ENCODE results near the gene KHDC4.
"Not testable (repeated sequence)": the region's sequence is repeated elsewhere in the genome, so short reads cannot be mapped to it uniquely, and the experiment has no call there.

KHDC4 gene

DNA sequence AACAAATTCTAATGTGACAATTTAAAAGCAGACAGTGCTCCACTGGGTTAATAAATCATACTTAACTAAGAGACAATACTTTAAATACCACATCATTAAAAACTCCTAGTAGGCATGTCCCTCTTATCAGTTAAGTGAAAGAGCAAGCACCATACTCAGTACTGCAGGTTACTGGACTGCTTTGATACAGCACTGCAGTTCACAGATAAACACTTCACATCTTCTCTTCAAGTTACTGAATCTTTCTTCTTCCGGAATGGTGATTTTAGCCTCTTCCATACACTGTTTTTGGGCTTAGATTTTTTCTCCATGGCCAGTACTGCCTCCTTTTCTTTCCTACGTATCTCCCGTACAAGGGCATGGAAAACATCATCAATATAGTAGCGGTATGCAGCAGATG, 34.1 kb downstream of the KHDC4 start:
- DNase-seq (ENCODE audit: low read depth in 2 of 2): no peak

DNA sequence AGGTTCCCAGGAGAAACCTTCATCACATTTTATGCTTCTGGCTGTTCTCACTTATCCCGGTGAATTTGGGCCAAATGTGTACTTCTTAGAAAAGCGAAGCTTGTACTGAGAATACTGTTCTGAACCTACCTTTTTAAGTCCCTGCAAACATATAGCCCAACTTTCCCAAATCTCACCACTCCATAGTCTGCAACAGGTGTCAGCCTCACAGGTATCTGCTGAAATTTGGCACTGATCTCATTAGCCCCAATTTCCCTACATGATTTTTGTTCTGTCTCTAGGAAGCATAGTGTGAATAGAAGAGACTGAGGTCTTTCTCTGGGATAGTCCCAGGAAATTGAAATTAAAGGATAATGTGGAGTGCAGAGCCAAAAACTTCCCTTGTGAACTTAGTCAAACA, 34.5 kb downstream of the KHDC4 start:
- no peak for DNase-seq (ENCODE audit: low read depth in 2 of 2)

DNA sequence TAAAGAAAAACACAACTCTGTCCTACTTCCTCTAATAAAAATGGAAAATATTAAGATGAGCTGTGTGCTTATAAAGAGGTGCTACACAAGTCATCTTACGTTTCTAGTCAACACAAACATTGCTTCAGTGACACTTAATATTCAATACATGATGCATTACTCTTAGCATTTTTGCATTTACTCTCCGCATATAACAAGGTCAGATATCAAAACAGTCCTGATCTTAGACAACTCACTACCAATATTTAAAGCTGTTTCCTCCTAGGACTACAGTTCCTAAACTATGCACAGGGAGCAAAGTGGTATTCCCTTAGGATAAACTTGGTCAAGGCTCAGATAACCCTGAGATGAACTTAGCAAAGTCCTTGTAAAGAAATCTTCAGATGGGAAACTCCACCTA, 35.3 kb downstream of the KHDC4 start:
- no peak for DNase-seq (ENCODE audit: low read depth in 2 of 2)

DNA sequence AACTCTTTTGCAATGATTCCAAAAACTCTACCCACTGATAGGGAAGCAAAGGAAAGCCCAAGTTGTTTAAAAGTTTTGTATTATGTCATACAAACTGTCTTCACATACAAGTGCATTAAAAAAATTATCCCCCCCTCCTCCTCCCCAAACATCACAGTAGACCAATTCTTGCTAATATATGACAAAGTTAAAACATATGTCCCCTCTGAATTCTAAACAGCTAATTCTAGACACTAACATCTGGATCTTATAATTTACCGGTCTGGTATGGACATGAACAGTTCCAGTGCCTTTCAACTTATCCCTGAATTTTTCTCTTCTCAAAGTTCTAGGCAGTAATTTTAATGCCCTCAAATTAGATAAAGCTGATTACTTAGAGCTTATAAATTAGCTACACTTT, 36.5 kb downstream of the KHDC4 start:
- DNase-seq (ENCODE audit: low read depth in 2 of 2): no peak

DNA sequence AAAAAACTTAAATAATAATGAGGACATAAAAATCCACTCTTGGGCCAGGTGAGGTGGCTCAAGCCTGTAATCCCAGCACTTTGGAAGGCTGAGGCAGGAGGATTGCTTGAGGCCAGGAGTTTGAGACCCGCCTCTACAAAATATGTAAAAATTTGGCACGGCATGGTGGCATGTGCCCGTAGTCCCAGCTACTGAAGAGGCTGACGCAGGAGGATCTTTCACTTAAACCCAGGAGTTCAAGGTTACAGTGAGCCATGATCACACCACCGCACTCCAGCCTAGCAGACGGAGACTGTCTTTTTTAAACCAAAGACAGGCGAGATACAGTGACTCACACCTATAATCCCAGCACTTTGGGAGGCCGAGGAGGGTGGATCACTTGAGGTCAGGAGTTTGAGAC, 37.7 kb downstream of the KHDC4 start:
- DNase-seq (ENCODE audit: low read depth in 2 of 2): not testable (repeated sequence)

DNA sequence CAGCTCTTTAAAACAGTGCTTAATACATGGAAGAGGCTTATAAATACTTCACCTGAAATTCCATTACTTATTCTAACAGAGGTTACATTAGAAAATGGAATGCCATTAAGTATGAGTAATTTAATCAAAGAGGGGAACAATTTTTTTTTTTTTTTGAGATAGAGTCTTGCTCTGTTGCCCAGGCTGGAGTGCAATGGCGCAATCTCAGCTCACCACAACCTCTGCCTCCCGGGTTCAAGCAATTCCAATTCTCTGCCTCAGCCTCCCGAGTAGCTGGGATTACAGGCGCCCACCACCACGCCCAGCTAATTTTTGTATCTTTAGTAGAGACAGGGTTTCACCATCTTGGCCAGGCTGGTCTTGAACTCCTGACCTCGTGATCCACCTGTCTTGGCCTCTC, 38.6 kb downstream of the KHDC4 start:
- DNase-seq (ENCODE audit: low read depth in 2 of 2): not testable (repeated sequence)

DNA sequence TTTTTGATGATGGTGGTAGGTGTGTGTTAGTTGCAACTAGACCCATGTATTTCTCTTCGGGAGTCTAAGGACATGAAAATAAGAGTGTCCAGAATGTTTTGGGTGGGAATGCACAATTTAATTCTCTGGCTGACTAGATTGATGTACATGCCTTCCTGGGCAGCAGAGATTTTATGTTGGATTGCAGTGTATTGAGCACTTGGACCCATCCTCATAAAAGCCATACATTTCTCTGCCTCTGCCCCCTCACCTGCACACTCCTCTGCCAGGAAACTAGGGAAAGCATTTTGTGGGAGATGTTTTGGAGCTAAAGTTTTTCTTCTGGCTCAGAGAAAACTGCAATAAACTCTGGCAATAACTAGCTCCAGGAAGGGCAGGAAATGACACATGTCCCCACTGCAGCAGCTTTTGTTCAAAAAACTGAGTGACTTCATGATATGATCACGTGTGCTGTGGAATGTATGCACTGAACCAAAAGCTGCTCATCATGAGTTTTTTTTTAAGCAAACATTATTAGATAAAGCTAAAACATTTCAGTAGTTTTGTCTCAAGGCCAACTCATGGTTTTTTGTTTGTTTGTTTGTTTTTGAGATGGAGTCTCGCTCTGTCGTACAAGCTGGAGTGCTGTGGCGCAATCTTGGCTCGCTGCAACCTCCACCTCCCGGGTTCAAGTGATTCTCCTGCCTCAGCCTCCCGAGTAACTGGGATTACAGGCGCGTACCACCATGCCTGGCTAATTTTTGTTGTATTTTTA, 40.6 kb downstream of the KHDC4 start:
- no peak for DNase-seq (ENCODE audit: low read depth in 2 of 2)

DNA sequence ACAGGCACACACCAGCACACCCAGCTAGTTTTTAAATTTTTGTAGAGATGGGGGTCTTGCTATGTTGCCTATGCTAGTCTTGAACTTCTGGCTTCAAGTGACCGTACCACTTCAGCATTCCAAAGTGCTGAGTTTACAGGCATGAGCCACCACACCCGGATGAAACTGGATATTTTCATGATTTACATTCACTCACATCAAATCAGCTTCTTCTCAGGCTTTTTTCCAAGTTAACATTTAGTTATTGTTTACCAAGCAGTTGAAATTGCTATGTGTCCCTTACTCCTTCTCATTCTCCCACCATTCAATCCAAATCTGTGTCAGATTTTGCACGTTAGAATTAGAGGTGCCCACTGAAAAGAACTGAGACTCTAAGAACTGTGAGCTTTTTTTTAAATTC, 41.4 kb downstream of the KHDC4 start:
- DNase-seq (ENCODE audit: low read depth in 2 of 2): no peak

DNA sequence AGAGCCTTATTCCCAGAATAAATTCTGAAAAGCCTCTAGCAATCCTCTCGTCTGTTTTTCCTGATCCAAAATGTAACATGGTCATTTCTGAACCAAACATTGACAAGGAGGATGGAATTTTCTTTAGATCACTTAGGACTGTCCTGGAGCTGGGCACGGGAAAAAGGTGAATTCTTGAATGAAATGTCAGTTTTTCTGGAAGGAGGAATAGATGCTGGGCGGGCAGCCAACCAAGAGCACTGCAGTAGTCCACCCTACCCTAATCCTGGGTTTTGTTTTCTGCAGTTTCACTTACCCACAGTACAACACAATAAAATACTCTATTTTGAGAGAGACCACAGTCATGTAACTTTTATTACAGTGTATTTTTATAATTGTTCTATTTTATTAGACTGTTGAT, 44.0 kb downstream of the KHDC4 start:
- DNase-seq (ENCODE audit: low read depth in 2 of 2): no peak

DNA sequence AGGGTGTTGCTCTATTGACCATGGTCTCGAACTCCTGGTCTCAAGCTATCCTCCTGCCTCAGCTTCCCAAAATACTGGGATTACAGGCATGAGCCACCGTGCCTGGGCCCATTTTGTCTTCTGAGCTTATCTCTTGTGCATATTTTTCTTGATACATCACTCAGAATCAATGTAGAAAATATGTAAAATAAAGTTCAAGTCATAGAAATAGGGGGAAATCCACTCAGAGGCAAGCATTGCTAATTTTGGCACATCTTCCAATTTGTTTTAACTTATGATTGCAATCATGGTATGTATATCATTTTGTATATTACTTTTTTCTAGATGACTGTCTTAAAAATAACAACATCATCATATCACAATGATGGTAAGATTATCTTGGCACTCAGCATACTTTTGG, 44.6 kb downstream of the KHDC4 start:
- DNase-seq (ENCODE audit: low read depth in 2 of 2): no peak

DNA sequence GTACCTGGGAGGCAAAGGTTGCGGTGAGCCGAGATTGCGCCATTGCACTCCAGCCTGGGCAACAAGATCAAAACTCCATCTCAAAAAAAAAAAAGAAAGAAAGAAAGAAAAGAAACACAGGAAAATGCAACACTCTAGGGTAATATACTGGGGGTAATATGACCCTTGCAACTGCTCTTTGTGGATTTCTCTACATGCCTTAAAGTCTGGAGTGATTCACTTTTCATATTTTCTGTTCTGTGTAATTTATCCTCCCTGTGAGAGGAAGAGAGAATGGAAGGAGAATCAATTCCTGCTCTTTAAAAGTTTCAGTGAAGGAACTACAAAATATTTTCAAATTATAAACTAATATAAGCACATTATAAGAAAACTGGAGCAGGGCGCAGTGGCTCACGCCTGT, 45.7 kb downstream of the KHDC4 start:
- no peak for DNase-seq (ENCODE audit: low read depth in 2 of 2)

DNA sequence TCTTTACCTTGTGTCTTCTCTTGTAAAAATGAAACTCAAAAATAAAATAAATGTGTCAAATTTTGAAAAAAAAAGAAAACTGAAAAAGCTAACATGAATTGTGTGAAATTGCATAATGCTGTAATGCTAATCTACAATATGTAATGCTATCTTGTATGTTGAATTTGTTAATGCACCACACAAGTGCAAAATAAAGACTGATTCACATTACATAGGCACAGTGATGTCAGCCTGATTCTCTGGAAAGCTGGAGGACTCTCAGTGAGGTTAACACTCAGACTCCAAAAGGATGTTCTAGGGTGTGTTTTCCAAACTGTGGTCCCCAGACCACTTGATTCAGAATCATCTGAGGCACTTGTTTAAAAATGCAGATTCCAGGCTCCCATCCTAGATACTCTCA, 49.2 kb downstream of the KHDC4 start:
- no peak for DNase-seq (ENCODE audit: low read depth in 2 of 2)

DNA sequence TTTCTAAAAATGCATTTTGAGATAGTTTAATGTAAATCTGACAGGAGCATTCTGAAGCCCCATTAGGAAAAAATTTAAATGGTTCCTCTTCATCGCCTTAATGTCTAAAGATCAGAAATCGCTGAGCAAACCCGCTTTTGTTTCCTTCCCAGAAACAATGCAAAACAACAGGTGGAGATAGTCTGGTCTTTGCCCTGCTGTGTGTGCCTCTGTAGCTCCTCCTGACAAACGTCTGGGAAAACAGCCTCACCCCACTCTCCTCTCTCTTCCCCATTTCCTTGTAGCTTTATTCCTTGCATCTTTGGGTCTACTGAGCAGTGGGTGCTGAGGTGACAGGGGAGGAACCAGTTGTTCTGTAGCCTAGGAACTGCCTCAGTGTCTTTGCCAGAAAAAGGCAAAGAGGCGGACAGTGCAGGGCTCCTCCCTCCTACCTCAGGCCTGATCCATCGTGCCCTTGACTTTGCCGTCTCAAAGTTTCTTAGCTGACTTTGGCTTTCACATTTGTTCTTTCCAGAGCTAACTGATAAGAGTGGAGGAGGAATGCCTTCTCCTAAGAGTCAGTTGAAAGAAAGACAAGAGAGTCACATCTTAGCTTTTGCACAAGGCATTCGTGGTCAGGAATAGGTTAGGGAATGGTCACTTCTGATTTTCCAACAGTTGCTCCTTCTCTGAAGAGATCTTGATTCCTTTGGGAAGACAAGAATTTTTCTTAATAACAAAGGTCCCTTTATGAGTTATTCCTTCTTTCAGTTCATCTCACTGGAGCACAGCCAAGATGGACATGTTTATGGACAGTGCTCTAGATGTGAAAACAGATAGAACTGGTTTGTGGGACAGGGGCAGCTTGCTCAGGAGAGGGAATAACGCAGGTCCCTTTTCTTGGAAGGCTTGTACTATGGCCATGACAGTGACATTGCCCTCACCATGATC, 49.9 kb downstream of the KHDC4 start:
- DNase-seq (ENCODE audit: low read depth in 2 of 2): no peak

DNA sequence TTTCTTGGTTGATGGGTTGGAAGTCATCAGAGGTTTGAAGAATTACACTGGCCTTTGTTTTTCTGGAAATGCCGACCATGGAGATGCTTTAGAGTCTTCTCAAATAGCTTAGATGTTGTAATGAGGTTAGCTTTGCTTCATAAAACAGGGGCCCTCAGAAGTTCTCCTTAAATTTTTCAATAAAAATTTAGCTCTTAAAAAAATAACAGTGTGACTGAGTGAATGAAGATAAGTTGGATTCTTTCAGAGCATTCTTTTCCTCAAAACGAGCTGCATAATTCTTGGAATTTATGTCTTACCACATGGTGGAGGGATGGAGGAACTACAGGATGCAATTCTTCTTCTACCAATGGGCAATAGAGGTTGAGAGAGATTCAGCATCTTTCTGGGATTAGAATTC, 51.4 kb downstream of the KHDC4 start:
- no peak for DNase-seq (ENCODE audit: low read depth in 2 of 2)

DNA sequence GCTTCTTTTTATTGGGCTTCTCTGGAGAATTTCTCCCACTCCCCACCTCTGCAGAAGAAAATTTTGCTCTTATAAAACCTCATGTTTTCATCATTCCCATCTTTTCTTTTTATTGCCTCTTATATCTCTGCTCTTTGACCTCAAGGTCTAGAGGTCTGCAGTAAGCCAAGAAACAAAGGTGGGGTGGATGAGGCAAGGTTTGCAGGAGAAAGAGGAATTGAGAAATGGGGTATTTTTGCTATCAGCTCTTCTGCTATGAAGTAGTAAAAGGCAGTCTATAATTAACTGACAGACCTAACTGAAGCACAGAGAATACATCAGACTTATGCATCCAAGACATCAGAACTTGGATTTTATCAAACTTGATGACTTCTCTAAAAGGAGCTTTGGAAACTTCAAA, 52.0 kb downstream of the KHDC4 start:
- no peak for DNase-seq (ENCODE audit: low read depth in 2 of 2)

DNA sequence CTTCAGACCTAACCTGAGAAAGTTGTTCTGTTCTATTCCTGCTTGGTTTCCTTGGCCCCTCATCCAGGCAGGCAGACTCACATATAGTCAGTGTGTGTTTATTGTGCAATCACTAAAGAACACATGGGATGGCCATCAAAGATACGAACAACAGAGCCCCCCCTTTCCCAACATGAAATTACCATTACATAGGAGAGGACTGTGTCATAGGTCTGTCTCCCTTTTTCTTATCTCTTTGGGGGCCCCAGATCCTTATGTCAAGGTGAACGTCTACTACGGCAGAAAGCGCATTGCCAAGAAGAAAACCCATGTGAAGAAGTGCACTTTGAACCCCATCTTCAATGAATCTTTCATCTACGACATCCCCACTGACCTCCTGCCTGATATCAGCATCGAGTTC, 53.3 kb downstream of the KHDC4 start:
- DNase-seq (ENCODE audit: low read depth in 2 of 2): no peak

DNA sequence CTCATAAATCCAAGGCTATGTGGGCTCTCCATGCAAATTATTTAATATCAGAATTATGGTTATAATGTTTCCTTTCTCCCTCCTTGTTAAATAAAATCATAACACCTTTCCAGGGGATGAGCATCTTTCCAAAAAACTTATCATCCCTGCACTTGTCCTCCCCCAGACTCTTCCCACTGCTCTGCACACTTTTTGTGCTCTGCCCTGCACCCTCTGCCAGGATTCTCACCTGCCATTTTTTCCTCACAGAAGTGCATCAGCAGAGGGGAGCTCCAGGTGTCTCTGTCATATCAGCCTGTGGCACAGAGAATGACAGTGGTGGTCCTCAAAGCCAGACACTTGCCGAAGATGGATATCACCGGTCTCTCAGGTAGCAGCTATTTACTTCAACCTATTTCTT, 54.0 kb downstream of the KHDC4 start:
- no peak for DNase-seq (ENCODE audit: low read depth in 2 of 2)

DNA sequence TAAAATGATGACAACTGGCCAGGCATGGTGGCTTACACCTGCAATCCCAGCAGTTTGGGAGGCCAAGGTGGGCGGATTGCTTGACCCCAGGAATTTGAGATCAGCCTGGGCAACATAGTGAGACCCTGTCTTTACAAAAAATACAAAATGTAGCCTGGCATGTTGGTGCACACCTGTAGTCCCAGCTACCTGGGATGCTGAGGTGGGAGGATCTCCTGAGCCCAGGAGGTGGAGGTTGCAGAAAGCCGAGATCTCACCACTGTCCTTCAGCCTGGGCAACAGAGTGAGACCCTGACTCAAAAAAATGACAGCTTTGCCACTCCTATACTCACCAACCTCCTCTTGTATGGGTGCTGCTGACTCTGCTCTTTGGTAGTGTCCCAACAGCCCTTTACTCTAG, 56.3 kb downstream of the KHDC4 start:
- DNase-seq (ENCODE audit: low read depth in 2 of 2): no peak

DNA sequence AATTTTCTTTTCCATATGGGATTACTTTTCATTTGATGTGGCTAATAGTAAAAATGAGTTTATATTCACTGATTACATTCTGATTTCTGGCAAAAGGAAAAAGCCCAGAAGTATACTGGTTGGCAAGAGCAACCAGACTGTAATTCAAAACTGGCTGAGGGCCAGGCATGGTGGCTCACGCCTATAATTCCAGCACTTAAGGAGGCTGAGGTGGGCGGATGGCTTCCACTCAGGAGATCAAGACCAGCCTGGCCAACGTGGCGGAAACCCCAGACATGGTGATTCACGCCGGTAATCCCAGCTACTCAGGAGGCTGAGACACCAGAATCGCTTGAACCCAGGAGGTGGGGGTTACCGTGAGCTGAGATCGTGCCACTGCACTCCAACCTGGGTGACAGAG, 60.4 kb downstream of the KHDC4 start:
- no peak for DNase-seq (ENCODE audit: low read depth in 2 of 2)

DNA sequence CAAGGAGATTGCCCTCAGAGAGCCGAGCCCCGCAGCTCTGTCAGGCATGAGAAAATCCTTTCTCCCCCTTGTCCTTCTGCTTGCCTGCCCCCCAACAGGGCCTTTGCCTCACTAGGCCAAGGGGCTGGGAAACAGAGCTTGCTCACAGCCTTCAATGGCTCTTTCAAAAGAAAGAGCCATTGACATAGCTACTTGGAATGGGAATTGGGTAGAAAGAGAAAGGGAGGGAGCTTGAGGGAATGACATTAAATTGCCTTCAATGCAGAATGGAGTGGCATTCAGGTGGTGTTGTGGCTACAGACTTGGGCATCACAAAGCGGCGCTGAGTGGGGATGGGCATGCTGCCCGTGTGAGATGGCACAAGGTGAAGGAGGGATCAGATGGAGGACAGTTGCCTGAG, 61.7 kb downstream of the KHDC4 start:
- no peak for DNase-seq (ENCODE audit: low read depth in 2 of 2)

DNA sequence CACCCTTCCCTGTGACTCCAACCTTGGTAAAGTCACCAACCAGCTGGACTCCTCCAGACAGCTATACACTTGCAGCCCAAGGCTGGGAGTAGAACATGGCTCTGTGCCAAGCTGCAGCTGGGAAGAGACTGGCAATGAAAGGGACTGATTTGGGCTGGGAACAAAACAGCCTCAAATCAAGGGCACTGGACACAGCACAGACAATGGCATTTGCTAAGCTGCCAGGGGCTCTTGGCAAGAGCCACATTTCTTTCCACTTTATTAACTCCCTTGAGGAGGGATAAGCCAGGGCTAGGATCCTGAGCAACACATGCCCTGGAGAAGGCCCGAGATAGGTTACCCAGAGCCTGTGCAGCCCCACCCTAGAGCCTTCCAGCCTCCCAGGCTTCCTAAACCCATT, 62.8 kb downstream of the KHDC4 start:
- no peak for DNase-seq (ENCODE audit: low read depth in 2 of 2)

DNA sequence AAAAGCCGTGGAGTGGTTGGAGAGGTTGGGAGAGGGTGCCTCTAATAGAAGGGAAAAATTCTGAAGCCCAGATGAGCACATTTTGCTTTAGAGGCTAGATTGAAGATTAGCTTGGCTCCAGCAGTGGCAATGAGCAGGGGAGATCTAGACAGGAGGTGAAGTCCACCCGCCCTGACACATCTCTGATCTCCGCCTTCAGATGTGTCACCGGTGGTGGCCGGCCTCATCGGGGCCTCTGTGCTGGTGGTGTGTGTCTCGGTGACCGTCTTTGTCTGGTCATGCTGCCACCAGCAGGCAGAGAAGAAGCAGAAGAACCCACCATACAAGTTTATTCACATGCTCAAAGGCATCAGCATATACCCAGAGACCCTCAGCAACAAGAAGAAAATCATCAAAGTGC, 66.4 kb downstream of the KHDC4 start:
- DNase-seq (ENCODE audit: low read depth in 2 of 2): no peak

DNA sequence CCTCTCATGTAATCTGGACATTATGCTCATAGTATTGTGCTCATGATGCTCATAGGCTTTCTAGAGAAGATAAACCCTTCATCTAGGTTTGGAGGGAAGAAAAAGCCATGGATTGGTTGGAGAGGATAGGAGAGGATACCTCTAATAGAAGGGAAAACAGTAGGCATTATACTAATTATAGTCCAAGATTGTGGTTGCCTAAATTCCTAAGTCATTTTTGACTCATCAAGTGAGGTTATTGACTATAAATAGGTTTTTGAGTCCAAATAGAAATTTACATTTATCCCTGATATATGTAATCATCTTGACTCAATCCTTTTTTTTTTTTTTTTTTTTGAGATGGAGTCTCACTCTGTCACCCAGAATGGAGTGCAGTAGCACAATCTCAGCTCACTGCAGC, 69.8 kb downstream of the KHDC4 start:
- no peak for DNase-seq (ENCODE audit: low read depth in 2 of 2)
